Measurements from ENCODE around the gene KCNH5.

Gene KCNH5

DNA sequence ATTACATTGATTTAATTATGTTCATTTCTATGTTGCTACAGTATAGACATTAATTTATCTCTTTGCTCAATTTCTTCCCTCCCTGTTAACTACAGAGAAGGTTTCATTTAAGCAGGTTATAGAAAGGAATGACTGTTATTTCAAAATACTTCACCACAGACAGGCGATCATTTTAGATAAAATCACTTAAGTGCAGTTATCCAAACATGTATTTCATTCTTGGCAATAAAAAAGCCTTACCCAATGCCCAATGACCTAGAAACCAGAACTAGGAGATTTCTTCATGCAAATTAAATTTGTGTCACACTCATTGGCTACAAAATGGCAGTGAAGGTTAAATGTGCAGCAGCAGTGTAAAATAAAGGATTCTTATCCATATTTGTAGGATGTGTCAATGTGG is 266.4 kb downstream of the KCNH5 start:
- TF ChIP-seq, protein P1, sequence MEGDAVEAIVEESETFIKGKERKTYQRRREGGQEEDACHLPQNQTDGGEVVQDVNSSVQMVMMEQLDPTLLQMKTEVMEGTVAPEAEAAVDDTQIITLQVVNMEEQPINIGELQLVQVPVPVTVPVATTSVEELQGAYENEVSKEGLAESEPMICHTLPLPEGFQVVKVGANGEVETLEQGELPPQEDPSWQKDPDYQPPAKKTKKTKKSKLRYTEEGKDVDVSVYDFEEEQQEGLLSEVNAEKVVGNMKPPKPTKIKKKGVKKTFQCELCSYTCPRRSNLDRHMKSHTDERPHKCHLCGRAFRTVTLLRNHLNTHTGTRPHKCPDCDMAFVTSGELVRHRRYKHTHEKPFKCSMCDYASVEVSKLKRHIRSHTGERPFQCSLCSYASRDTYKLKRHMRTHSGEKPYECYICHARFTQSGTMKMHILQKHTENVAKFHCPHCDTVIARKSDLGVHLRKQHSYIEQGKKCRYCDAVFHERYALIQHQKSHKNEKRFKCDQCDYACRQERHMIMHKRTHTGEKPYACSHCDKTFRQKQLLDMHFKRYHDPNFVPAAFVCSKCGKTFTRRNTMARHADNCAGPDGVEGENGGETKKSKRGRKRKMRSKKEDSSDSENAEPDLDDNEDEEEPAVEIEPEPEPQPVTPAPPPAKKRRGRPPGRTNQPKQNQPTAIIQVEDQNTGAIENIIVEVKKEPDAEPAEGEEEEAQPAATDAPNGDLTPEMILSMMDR (IDR thresholded peaks at IDR 0.05), result no peak
- no peaks in the 10 kb centered on the region for H3K27me3 ChIP-seq
- no peaks in the 10 kb centered on the region for H3K9me3 ChIP-seq
- H3K4me1 ChIP-seq, result no peaks in the 10 kb centered on the region
- no peak overlapping the region for H3K4me3 ChIP-seq
- intact Hi-C loops (cut with DNase I; ENCODE audit: low total_unique reads), result no loop called here
- H3K36me3 ChIP-seq, result no peaks in the 10 kb centered on the region
- no peak overlapping the region for H3K27ac ChIP-seq
- no peak for DNase-seq

DNA sequence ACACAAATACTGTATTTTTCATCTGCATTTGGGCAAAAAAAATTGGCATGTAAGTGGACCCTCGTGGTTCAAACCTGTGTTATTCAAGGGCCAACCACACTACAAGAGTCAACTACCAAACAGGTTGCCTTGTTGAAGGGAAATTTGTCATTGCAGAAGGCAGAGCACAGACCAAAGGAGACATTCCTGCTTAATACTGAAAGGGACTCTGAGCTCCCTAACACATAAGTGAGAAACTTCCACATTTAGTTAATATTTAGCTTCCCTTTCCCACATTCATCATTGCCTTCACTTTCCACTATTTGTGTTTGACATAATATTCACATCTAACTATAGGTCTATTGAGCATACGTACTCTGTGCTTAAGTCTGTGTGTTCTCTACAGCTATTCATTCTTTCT is 266.9 kb downstream of the KCNH5 start:
- no peak overlapping the region for H3K27ac ChIP-seq
- H3K9me3 ChIP-seq, result no peaks in the 10 kb centered on the region
- no peak overlapping the region for H3K4me3 ChIP-seq
- TF ChIP-seq, protein P1 (IDR thresholded peaks at IDR 0.05), result no peak
- intact Hi-C loops (cut with DNase I; ENCODE audit: low total_unique reads), result no loop called here
- H3K4me1 ChIP-seq, result no peaks in the 10 kb centered on the region
- H3K27me3 ChIP-seq, result no peaks in the 10 kb centered on the region
- H3K36me3 ChIP-seq, result no peaks in the 10 kb centered on the region
- DNase-seq, result no peak

DNA sequence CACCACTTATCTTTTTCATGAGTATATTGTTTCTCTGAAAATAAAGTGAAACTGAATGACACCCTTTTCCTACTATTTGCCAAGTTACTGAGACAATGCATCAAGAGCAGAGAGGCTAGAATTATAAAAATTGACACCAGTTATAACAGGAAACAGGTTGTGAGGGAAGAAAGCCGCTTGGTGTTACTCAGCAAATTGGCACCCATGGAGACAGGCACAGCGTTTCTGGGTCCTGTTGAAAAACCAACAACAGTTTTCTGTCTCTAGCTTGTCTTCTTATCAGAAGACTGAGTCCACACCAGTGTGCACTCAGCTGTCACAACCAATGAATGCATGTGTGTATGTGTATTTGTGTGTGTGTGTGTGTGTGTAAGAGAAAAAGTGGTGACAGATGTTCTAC is 267.7 kb downstream of the KCNH5 start:
- intact Hi-C loops (cut with DNase I; ENCODE audit: low total_unique reads), result no loop called here
- H3K27me3 ChIP-seq, result no peaks in the 10 kb centered on the region
- no peak overlapping the region for H3K27ac ChIP-seq
- no peak for DNase-seq
- no peaks in the 10 kb centered on the region for H3K36me3 ChIP-seq
- H3K9me3 ChIP-seq, result no peaks in the 10 kb centered on the region
- H3K4me3 ChIP-seq, result no peak overlapping the region
- TF ChIP-seq, protein P1 (IDR thresholded peaks at IDR 0.05), result no peak
- no peaks in the 10 kb centered on the region for H3K4me1 ChIP-seq

DNA sequence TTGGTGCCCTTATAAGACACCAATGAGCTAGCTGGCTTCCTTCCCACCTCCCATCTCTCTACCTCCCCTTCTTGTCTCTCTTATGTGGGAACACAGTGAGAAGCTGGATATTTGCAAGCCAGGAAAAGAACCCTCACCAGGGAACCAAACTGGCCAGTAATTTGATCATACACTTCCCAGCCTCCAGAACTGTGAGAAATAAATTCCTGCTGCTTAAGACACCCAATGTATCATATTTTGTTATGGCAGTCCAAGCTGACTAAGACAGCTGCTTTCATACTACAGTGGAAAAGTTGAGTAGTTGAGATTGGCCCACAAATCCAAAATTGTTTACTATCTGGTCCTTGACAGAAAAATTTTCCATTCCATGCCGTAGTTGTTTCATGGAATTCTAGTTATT is 269.0 kb downstream of the KCNH5 start:
- no peak overlapping the region for H3K4me3 ChIP-seq
- H3K36me3 ChIP-seq, result no peaks in the 10 kb centered on the region
- no peak overlapping the region for H3K27ac ChIP-seq
- no peaks in the 10 kb centered on the region for H3K9me3 ChIP-seq
- TF ChIP-seq, protein P1 (IDR thresholded peaks at IDR 0.05), result no peak
- no peaks in the 10 kb centered on the region for H3K4me1 ChIP-seq
- no peak for DNase-seq
- no peaks in the 10 kb centered on the region for H3K27me3 ChIP-seq
- intact Hi-C loops (cut with DNase I; ENCODE audit: low total_unique reads), result no loop called here

DNA sequence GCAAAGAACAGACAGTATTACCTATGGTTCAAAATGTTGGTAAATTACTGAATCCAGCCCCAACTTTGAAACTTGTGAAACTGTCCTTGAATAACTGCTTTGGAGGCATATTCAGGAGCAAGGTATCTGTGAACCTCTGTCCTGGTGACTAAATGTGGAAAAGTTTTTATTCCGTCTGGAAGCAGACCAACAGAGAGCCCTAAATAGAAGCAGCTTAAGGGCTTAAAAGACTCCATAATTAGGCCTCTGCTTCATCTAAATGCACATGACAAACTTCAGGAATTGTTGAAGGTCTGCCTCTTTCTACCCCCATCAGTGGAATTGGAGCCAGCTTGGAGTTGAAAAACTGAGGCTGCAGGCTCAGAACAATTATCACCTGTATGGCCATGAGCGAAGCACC is 276.5 kb downstream of the KCNH5 start:
- H3K27ac ChIP-seq, result no peak overlapping the region
- TF ChIP-seq, protein P1 (IDR thresholded peaks at IDR 0.05), result no peak
- DNase-seq, result no peak
- H3K36me3 ChIP-seq, result no peaks in the 10 kb centered on the region
- no peak overlapping the region for H3K4me3 ChIP-seq
- no peaks in the 10 kb centered on the region for H3K4me1 ChIP-seq
- no peaks in the 10 kb centered on the region for H3K27me3 ChIP-seq
- intact Hi-C loops (cut with DNase I; ENCODE audit: low total_unique reads), result no loop called here
- no peaks in the 10 kb centered on the region for H3K9me3 ChIP-seq

DNA sequence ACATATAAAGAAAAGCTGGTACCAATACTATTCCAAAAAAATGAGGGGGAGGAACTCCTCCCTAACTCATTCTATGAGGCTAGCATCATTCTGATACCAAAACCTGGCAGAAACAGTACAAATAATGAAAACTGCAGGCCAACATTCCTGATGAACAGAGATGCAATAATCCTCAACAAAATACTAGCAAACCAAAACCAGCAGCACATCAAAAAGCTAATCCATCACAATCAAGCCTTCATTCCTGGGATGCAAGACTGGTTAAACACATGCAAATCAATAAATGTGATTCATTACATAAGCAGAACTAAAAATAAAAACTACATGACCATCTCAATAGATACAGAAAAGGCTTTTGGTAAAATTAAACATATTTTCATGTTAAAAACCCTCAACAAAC is 281.3 kb downstream of the KCNH5 start:
- TF ChIP-seq, protein P1 (IDR thresholded peaks at IDR 0.05), result no peak
- Histone ChIP-seq H3K4me3 (no peak overlapping the region), H3K27ac (no peak overlapping the region), H3K9me3 (no peaks in the 10 kb centered on the region), H3K36me3 (no peaks in the 10 kb centered on the region), H3K27me3 (no peaks in the 10 kb centered on the region), H3K4me1 (no peaks in the 10 kb centered on the region)
- DNase-seq, result no peak
- intact Hi-C loops (cut with DNase I; ENCODE audit: low total_unique reads), result no loop called here

Data from tibial artery (tissue), 4 donors.